Heart left ventricle (tissue), 13 donors: ENCODE data around the gene DPY19L3.

ENCODE experiments used
- POLR2A ChIP-seq, 2 donors: fragments of 450-650 bp; IDR thresholded peaks; one replicate each; pipeline ENCODE4 v1.6.1; 2017; ENCODE audit warnings: antibody characterized with exemption in 2 of 2, mild to moderate bottlenecking in 2 of 2, moderate library complexity in 2 of 2
- TF ChIP-seq, protein P1 (sequence below), 12 donors: fragments of 200-600 bp; sonication (generic) in 4 of 12; IDR thresholded peaks; one replicate each; pipeline versions ENCODE4 v1.5.0 to v1.8.0; 2018 to 2022; ENCODE audit warnings: antibody characterized with exemption in 12 of 12, mild to moderate bottlenecking in 5 of 12
- donor health status: ischemic (EF 13 %, LVEDD 7.1; RV severe dilation, severe dysfunction).
- donor health status: DM: no; HTN: yes; CAD: no.
- donor health status: DM: no; HTN: no; CAD: no.
- donor health status: ischemic (EF 25% LVEDD 6.9; RV normal size, moderate dysfunction).
- donor health status: ischemic (EF 25% LVEDD 5.7; RV mildly dilated, moderate dysfunction).
- donor health status: ischemic (EF 35%, LVEDD 5.7; RV mildly dilated, moderate dysfunction).
- donor health status: nonischemic (EF 11% LVEDD 7.7; RV severe dilation, severe dysfunction).
- donor health status: DM: yes; HTN: yes; CAD: no.
- donor health status: PGD.
- donor health status: ischemic (EF 29% LVEDD 5.4; RV normal size, mild dysfunction).
- donor health status: nonischemic (EF 23%, LVEDD 6.1; RV moderate dilation, normal function).

DNA sequence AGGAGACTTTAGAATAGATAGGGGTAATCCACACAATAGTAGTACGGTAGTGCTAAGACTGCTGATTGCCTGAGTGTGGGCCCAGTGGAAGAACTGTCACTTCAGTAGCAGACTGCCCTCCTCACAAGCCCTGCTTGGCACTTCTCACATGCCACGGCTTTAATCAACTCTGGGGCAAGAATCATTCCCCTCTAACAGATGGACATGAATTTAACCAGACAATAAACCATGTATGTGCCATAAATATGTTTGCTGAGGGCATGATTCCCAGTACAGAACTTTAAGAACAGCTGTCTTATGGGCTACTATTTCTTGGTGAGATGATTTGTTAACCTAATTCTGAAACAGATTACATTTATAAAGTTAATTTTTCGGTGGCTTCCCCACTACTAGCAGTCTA lies 22.0 kb downstream of the DPY19L3 start:
- TF ChIP-seq, protein P1, sequence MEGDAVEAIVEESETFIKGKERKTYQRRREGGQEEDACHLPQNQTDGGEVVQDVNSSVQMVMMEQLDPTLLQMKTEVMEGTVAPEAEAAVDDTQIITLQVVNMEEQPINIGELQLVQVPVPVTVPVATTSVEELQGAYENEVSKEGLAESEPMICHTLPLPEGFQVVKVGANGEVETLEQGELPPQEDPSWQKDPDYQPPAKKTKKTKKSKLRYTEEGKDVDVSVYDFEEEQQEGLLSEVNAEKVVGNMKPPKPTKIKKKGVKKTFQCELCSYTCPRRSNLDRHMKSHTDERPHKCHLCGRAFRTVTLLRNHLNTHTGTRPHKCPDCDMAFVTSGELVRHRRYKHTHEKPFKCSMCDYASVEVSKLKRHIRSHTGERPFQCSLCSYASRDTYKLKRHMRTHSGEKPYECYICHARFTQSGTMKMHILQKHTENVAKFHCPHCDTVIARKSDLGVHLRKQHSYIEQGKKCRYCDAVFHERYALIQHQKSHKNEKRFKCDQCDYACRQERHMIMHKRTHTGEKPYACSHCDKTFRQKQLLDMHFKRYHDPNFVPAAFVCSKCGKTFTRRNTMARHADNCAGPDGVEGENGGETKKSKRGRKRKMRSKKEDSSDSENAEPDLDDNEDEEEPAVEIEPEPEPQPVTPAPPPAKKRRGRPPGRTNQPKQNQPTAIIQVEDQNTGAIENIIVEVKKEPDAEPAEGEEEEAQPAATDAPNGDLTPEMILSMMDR (IDR thresholded peaks at IDR 0.05) = no peak
- no peak for TF ChIP-seq POLR2A (IDR thresholded peaks at IDR 0.05)
